RWPE1 (cell line): ENCODE results near the gene RHOT1.
"Not testable (repeated sequence)": the region's sequence is repeated elsewhere in the genome, so short reads cannot be mapped to it uniquely, and the experiment has no call there.

Experiments used
- CTCF ChIA-PET: fragments of 350-600 bp; sonication (Branson Sonifier 250); formaldehyde crosslinking; extraction: SDS; loops from one replicate; lab custom pipeline; 2021; lab: Yijun Ruan, JAX
- POLR2A ChIA-PET: fragments of 400-600 bp; formaldehyde crosslinking; extraction: SDS; loops from one replicate; lab custom pipeline; 2020; ENCODE audit warnings: antibody characterized with exemption; ENCODE audit not compliant: low non-redundant PET; lab: Yijun Ruan, JAX
- DNase-seq: peaks from one replicate; pipeline ENCODE4 v3.0.0; 2012; ENCODE audit warnings: low spot score
- H3K27ac ChIP-seq: fragments of 450-650 bp; 2 replicates; pipeline ENCODE4 v1.5.1; 2017
- CTCF ChIP-seq: fragments of 450-650 bp; conservative IDR thresholded peaks from 2 replicates; pipeline ENCODE4 v1.5.1; 2017; ENCODE audit warnings: low read depth, mild to moderate bottlenecking

RHOT1 gene

DNA sequence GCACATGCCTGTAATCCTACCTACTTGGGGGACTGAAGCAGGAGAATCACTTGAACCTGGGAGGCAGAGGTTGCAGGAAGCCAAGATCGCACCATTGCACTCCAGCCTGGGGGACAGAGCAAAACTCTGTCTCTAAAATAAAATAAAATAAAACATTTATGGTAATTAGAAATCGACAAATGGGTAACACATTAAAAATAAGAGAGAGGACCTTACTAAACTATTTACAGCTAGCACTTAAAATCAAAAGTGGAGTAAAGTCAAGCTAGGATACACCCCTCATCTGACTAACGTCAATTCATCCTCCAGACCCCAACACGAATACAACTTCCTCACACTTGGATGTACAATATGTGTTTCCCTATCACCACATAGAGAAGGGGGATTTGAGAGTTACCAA lies 27.8 kb upstream of the RHOT1 start:
- TF ChIP-seq CTCF = no peak
- H3K27ac ChIP-seq = no peak overlapping the region
- DNase-seq = no peak
- CTCF ChIA-PET = no interaction called here
- POLR2A ChIA-PET = no interaction called here

- DNase-seq, CTCF ChIA-PET: not testable (repeated sequence)
- POLR2A ChIA-PET = interaction anchor here (0.7 kb wide), 1 partner anchor 23 kb away, joined by 6 read pairs; no protein-coding TSS in a partner anchor
- peak overlapping the region; percentile 62 for H3K27ac ChIP-seq
These were observed 26.8 kb upstream of the RHOT1 start for GRCh38 chr17:32115546-32115945.

GRCh38 chr17:32116937-32117336 lies 25.4 kb upstream of the RHOT1 start:
- TF ChIP-seq CTCF = no peak
- ChIA-PET POLR2A (no interaction called here), CTCF (no interaction called here)
- no peak overlapping the region for H3K27ac ChIP-seq
- DNase-seq = no peak

DNA sequence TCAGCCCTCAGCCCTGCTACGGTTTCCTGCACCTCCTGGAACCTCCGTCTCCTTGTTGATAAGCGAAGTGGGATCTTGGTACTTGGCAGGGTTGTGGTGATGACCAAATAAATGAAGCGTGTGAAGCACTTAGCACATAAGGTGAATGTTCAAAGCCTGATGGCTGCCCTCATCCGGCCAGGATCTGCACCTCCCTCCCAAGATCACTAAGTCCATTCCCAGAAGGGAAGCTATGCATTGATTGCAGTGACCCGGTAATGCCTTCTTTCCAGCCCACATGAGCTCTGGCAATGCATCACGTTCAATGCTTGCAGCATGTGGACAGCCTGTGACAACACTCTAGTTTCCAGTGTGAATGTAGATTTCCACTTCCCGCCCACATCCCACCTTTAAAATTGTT lies 24.9 kb upstream of the RHOT1 start:
- DNase-seq = no peak
- CTCF ChIA-PET = no interaction called here
- TF ChIP-seq CTCF = no peak
- POLR2A ChIA-PET = no interaction called here
- H3K27ac ChIP-seq = no peak overlapping the region

GRCh38 chr17:32118088-32118487 lies 24.2 kb upstream of the RHOT1 start:
- POLR2A ChIA-PET, H3K27ac ChIP-seq, DNase-seq, CTCF ChIA-PET: not testable (repeated sequence)

GRCh38 chr17:32118835-32119234 lies 23.5 kb upstream of the RHOT1 start:
- TF ChIP-seq CTCF = no peak
- no peak overlapping the region for H3K27ac ChIP-seq
- no peak for DNase-seq
- POLR2A ChIA-PET = no interaction called here
- CTCF ChIA-PET = no interaction called here

GRCh38 chr17:32120141-32120540 lies 22.2 kb upstream of the RHOT1 start:
- no peak for DNase-seq
- ChIA-PET CTCF (interaction anchor here (0.6 kb wide), 1 partner anchor 23 kb away, joined by 5 read pairs; no protein-coding TSS in a partner anchor), POLR2A (no interaction called here)
- TF ChIP-seq CTCF = no peak
- H3K27ac ChIP-seq = no peak overlapping the region

GRCh38 chr17:32120716-32121115 lies 21.6 kb upstream of the RHOT1 start:
- TF ChIP-seq CTCF = no peak
- DNase-seq = no peak
- ChIA-PET CTCF (no interaction called here), POLR2A (no interaction called here)
- H3K27ac ChIP-seq = no peak overlapping the region
